H1 (cell line): Measurements from ENCODE around the gene ROBO2. TPM values are rescaled to one million over a fixed set of nuclear protein-coding genes. Genes with fewer than 3 reads are reported as not detected.

ENCODE experiments used
- CTCF ChIA-PET: fragments of 300-600 bp; sonication (Branson Sonifier 250); formaldehyde crosslinking; loops from one replicate; lab custom pipeline; 2021; ENCODE audit not compliant: partially characterized antibody; lab: Charles Lee
- POLR2A ChIA-PET: fragments of 300-600 bp; sonication (Branson Sonifier 250); formaldehyde crosslinking; loops from one replicate; lab custom pipeline; 2021; ENCODE audit warnings: inconsistent platforms; ENCODE audit not compliant: partially characterized antibody; lab: Charles Lee
- DNase-seq, 2 experiments: peaks; one replicate each; pipeline versions ENCODE4 v3.0.0 to v3.0.0-alpha.2; 2010 to 2022; ENCODE audit warnings: low spot score in 2 of 2, low read depth in 1 of 2, mixed read lengths in 1 of 2
- FAIRE-seq: peaks from 2 replicates; lab custom pipeline; 2011; peaks lifted over from hg19 to GRCh38; lab: Jason Lieb, UNC
- H2AFZ ChIP-seq: 2 replicates; pipeline ENCODE4 v1.8.1; 2012; ENCODE audit warnings: low read length, inconsistent platforms
- H2AK5ac ChIP-seq: 2 replicates; pipeline ENCODE4 v1.6.1; 2013; ENCODE audit warnings: low read depth, low read length
- H2BK120ac ChIP-seq: replicated peaks from 2 replicates; pipeline ENCODE3; 2013; ENCODE audit warnings: low read depth, low read length, inconsistent platforms
- H2BK12ac ChIP-seq: 2 replicates; pipeline ENCODE4 v1.6.1; 2013; ENCODE audit warnings: low read depth, low read length
- H2BK15ac ChIP-seq: 2 replicates; pipeline ENCODE4 v1.6.1; 2013; ENCODE audit warnings: low read length
- H2BK20ac ChIP-seq: 2 replicates; pipeline ENCODE4 v1.6.1; 2013; ENCODE audit warnings: low read length
- H2BK5ac ChIP-seq: 2 replicates; pipeline ENCODE4 v1.6.1; 2013; ENCODE audit warnings: low read depth, low read length
- H3K14ac ChIP-seq: 2 replicates; pipeline ENCODE4 v1.6.1; 2013; ENCODE audit warnings: inconsistent platforms; ENCODE audit not compliant: insufficient read length
- H3K18ac ChIP-seq: 2 replicates; pipeline ENCODE4 v1.6.1; 2013; ENCODE audit warnings: low read length; ENCODE audit errors: extremely low read depth
- H3K23ac ChIP-seq: 2 replicates; pipeline ENCODE4 v1.6.1; 2013; ENCODE audit warnings: inconsistent platforms; ENCODE audit not compliant: insufficient read length
- H3K23me2 ChIP-seq: 2 replicates; pipeline ENCODE4 v1.6.1; 2013; ENCODE audit warnings: low read depth, low read length
- H3K27ac ChIP-seq: 2 replicates; pipeline ENCODE4 v1.6.1; 2011; ENCODE audit warnings: low read depth, low read length, inconsistent platforms
- H3K27me3 ChIP-seq, 4 experiments: replicated peaks in 1 of 4; 1 replicate in 1 of 4; 2 replicates in 3 of 4; pipeline versions ENCODE4 v1.6.1 to v1.8.1; 2011 to 2013; ENCODE audit warnings: low read length in 3 of 4, mild to moderate bottlenecking in 3 of 4, inconsistent platforms in 2 of 4, mixed read lengths in 2 of 4, moderate library complexity in 1 of 4; ENCODE audit not compliant: control insufficient read depth in 3 of 4, insufficient read depth in 3 of 4; ENCODE audit errors: extremely low read depth in 1 of 4
- H3K36me3 ChIP-seq, 4 experiments: 2 replicates each; pipeline versions ENCODE4 v1.6.1 to v1.8.1; 2011 to 2013; ENCODE audit warnings: mild to moderate bottlenecking in 4 of 4, low read length in 3 of 4, moderate library complexity in 2 of 4, control low read depth in 1 of 4, inconsistent platforms in 1 of 4; ENCODE audit not compliant: insufficient read depth in 4 of 4, control insufficient read depth in 2 of 4
- H3K4ac ChIP-seq: replicated peaks from 2 replicates; pipeline ENCODE3; 2013; ENCODE audit warnings: low read length, low read depth, mixed read lengths, inconsistent platforms; ENCODE audit not compliant: insufficient read length
- H3K4me1 ChIP-seq, 4 experiments: replicated peaks in 1 of 4; 1 replicate in 1 of 4; 2 replicates in 3 of 4; pipeline versions ENCODE4 v1.6.1 to v1.8.1; 2011 to 2013; ENCODE audit warnings: low read length in 3 of 4, inconsistent platforms in 2 of 4, mixed read lengths in 1 of 4; ENCODE audit not compliant: insufficient read depth in 4 of 4, control insufficient read depth in 3 of 4
- H3K4me2 ChIP-seq, 2 experiments: 2 replicates each; pipeline versions ENCODE4 v1.6.1 to v1.8.1; 2011 to 2013; ENCODE audit warnings: low read depth in 2 of 2, low read length in 2 of 2, control low read depth in 1 of 2, inconsistent platforms in 1 of 2, mild to moderate bottlenecking in 1 of 2; ENCODE audit not compliant: insufficient read depth in 1 of 2
- H3K4me3 ChIP-seq, 4 experiments: fragments of 200-600, 300-600 bp in 1 of 4; sonication (generic), shearing (Covaris generic), sonication (Bioruptor Twin) in 1 of 4; 2 replicates each; pipeline versions ENCODE4 v1.5.1 to v1.8.1; 2011 to 2016; ENCODE audit warnings: low read length in 4 of 4, low read depth in 3 of 4, control low read depth in 2 of 4, inconsistent platforms in 2 of 4, mild to moderate bottlenecking in 2 of 4, mixed read lengths in 1 of 4, moderate library complexity in 1 of 4; ENCODE audit not compliant: insufficient read depth in 2 of 4; ENCODE audit errors: extremely low read depth in 1 of 4
- H3K56ac ChIP-seq: replicated peaks from 2 replicates; pipeline ENCODE3; 2013; ENCODE audit warnings: low read depth, mild to moderate bottlenecking, mixed read lengths, low read length, inconsistent platforms; ENCODE audit not compliant: insufficient read length
- H3K79me1 ChIP-seq: 2 replicates; pipeline ENCODE4 v1.6.1; 2013; ENCODE audit warnings: low read depth, low read length, control low read depth
- H3K79me2 ChIP-seq, 2 experiments: 2 replicates each; pipeline versions ENCODE4 v1.6.1 to v1.8.1; 2012 to 2013; ENCODE audit warnings: low read length in 2 of 2, mild to moderate bottlenecking in 2 of 2, inconsistent platforms in 1 of 2; ENCODE audit not compliant: insufficient read depth in 2 of 2, control insufficient read depth in 1 of 2
- H3K9ac ChIP-seq, 4 experiments: replicated peaks in 1 of 4; 1 replicate in 1 of 4; 2 replicates in 3 of 4; pipeline versions ENCODE4 v1.6.1 to v1.8.1; 2011 to 2013; ENCODE audit warnings: low read depth in 3 of 4, low read length in 3 of 4, control low read depth in 2 of 4, mild to moderate bottlenecking in 2 of 4, moderate library complexity in 2 of 4, inconsistent platforms in 1 of 4; ENCODE audit errors: extremely low read depth in 1 of 4
- H3K9me3 ChIP-seq, 2 experiments: 2 replicates each; pipeline versions ENCODE4 v1.6.1 to v1.8.1; 2012 to 2013; ENCODE audit warnings: mild to moderate bottlenecking in 2 of 2, moderate library complexity in 2 of 2, control low read depth in 1 of 2, inconsistent platforms in 1 of 2, low read depth in 1 of 2, low read length in 1 of 2, mixed read lengths in 1 of 2; ENCODE audit not compliant: insufficient read depth in 2 of 2
- H4K20me1 ChIP-seq, 2 experiments: replicated peaks in 1 of 2; 2 replicates each; pipeline versions ENCODE3 to v1.8.1; 2011 to 2013; ENCODE audit warnings: inconsistent platforms in 2 of 2, low read length in 2 of 2, mild to moderate bottlenecking in 1 of 2; ENCODE audit not compliant: insufficient read depth in 2 of 2, control insufficient read depth in 1 of 2
- H4K5ac ChIP-seq: 2 replicates; pipeline ENCODE4 v1.6.1; 2013; ENCODE audit warnings: low read length, low read depth, mixed read lengths, inconsistent platforms; ENCODE audit not compliant: insufficient read length
- H4K8ac ChIP-seq: 2 replicates; pipeline ENCODE4 v1.8.0; 2013; ENCODE audit warnings: mild to moderate bottlenecking, moderate library complexity, low read length, inconsistent platforms; ENCODE audit not compliant: insufficient read depth; ENCODE audit errors: extremely low read depth
- H4K91ac ChIP-seq: replicated peaks from 2 replicates; pipeline ENCODE3; 2013; ENCODE audit warnings: low read length, mixed read lengths, inconsistent platforms; ENCODE audit not compliant: insufficient read length
- ASH2L ChIP-seq: fragments of 200-600, 300-600 bp; sonication (generic); IDR thresholded peaks from one replicate; pipeline ENCODE4 v1.7.1; 2017; ENCODE audit warnings: low read length
- CTBP2 ChIP-seq: IDR thresholded peaks from 2 replicates; pipeline ENCODE4 v1.7.0; 2011; ENCODE audit warnings: borderline replicate concordance, mild to moderate bottlenecking, moderate library complexity, mixed read lengths, low read length; ENCODE audit not compliant: insufficient read depth, insufficient read length
- EP300 ChIP-seq, 2 experiments: IDR thresholded peaks; 1 replicate in 1 of 2; 2 replicates in 1 of 2; pipeline ENCODE4 v1.6.1; 2011 to 2012; ENCODE audit warnings: low read depth in 2 of 2, low read length in 2 of 2, mild to moderate bottlenecking in 2 of 2, borderline replicate concordance in 1 of 2, inconsistent platforms in 1 of 2, moderate library complexity in 1 of 2
- POLR2AphosphoS5 ChIP-seq: IDR thresholded peaks from 2 replicates; pipeline ENCODE4 v1.6.1; 2011; ENCODE audit warnings: low read depth, low read length
- RXRA ChIP-seq: IDR thresholded peaks from 2 replicates; pipeline ENCODE4 v1.6.1; 2011; ENCODE audit warnings: low read depth, mild to moderate bottlenecking, low read length, moderate library complexity; ENCODE audit not compliant: insufficient read depth
- SAP30 ChIP-seq: fragments of 300-600 bp; sonication (generic); IDR thresholded peaks from 2 replicates; pipeline ENCODE4 v1.7.1; 2012; ENCODE audit warnings: low read length, moderate library complexity, mild to moderate bottlenecking, inconsistent platforms; ENCODE audit not compliant: insufficient read depth, insufficient replicate concordance
- SIRT6 ChIP-seq: IDR thresholded peaks from one replicate; pipeline ENCODE4 v1.7.1; 2012; ENCODE audit warnings: low read length, inconsistent platforms
- SP4 ChIP-seq: IDR thresholded peaks from 2 replicates; pipeline ENCODE4 v1.6.1; 2012; ENCODE audit warnings: low read length, inconsistent platforms
- SRF ChIP-seq: IDR thresholded peaks from 2 replicates; pipeline ENCODE4 v1.6.1; 2011; ENCODE audit warnings: mild to moderate bottlenecking, low read depth, low read length, moderate library complexity
- TCF12 ChIP-seq: IDR thresholded peaks from 2 replicates; pipeline ENCODE4 v1.6.1; 2011; ENCODE audit warnings: low read depth, mild to moderate bottlenecking, low read length
- ZNF274 ChIP-seq: IDR thresholded peaks from 2 replicates; pipeline ENCODE4 v1.7.0; 2012; ENCODE audit warnings: low read length, borderline replicate concordance; ENCODE audit errors: extremely low read depth
- WGBS, 2 experiments: shearing (Covaris generic) in 1 of 2; methylation state at CpG; one replicate each; pipeline versions ENCODE4 v1.1.6 to v1.1.7; 2013 to 2015; ENCODE audit warnings: low lambda C conversion rate in 2 of 2, mixed read lengths in 2 of 2, inconsistent platforms in 1 of 2, low coverage in 1 of 2, missing lambda C conversion rate in 1 of 2; ENCODE audit not compliant: insufficient replicate concordance in 2 of 2, insufficient coverage in 1 of 2, insufficient read length in 1 of 2; ENCODE audit errors: extremely low coverage in 1 of 2, missing lambda C conversion rate in 1 of 2; 5-methylcytosine and 5-hydroxymethylcytosine counted together
- polyA plus RNA-seq, 7 experiments: library from polyadenylated mRNA; depleted of rRNA in 3 of 7; stranded (reverse) in 5 of 7; unstranded in 2 of 7; fragments of >200 nt in 5 of 7; fragments of 200-250 nt in 2 of 7; gene quantifications; 1 replicate in 5 of 7; 2 replicates in 1 of 7; 4 replicates in 1 of 7; pipeline versions ENCODE4 v1.2.1 to v1.2.3, GENCODE V29; 2011 to 2013; ENCODE audit warnings: missing spikeins in 2 of 7, mixed read lengths in 2 of 7
- total RNA-seq: library from RNA; stranded (reverse); fragmentation: NEBNext Ultra II Directional; extraction: Animal tissue kit (Norgen Biotek cat#: 25700); gene quantifications from 2 replicates; pipeline ENCODE4 v1.2.1, GENCODE V29; 2021

The ROBO2 gene
- total and polyA plus RNA-seq, 2 of the 8 experiments (the other 6 are each of a cell fraction or from before 2014, with no cell fraction given): 1.5 to 2.9 TPM

GRCh38 chr3:77247061-77247460 lies 207.2 kb downstream of the ROBO2 start:
- H3K23ac ChIP-seq: no peak overlapping the region
- H3K4ac ChIP-seq: no peak overlapping the region
- H2BK12ac ChIP-seq: no peak overlapping the region
- DNase-seq (no peak), FAIRE-seq (no peak)
- no peak overlapping the region for H4K5ac ChIP-seq
- TF ChIP-seq ASH2L: no peak
- TF ChIP-seq SRF: no peak
- no peak for TF ChIP-seq ZNF274
- no peak for TF ChIP-seq EP300 (IDR thresholded peaks at IDR 0.05; ENCODE audit: borderline replicate concordance in 1 of 2, low read depth in 2 of 2, low read length in 2 of 2)
- TF ChIP-seq TCF12: no peak
- TF ChIP-seq SIRT6: no peak
- no peak for TF ChIP-seq POLR2AphosphoS5
- TF ChIP-seq CTBP2: no peak
- TF ChIP-seq RXRA: no peak
- TF ChIP-seq SP4: no peak
- no peak for TF ChIP-seq SAP30
- no peak overlapping the region for H3K4me2 ChIP-seq
- no peaks in the 10 kb centered on the region for H3K36me3 ChIP-seq
- no peak overlapping the region for H4K8ac ChIP-seq
- H2BK5ac ChIP-seq: no peak overlapping the region
- WGBS, 2 experiments: 82% methylated on average over 6 of the region's 6 CpGs; no CpG with 5 or more reads in 1 of the 2 experiments
- no peak overlapping the region for H3K9ac ChIP-seq
- H2AK5ac ChIP-seq: no peak overlapping the region
- peaks cover 1% of the 10 kb centered on the region; the same call in 1 of the 2 replicates for H3K23me2 ChIP-seq
- ChIA-PET POLR2A (interaction anchor here (1.5 kb wide), 1 partner anchor 10 kb away, joined by 4 read pairs; no protein-coding TSS in a partner anchor), CTCF (interaction anchor here (1.0 to 2.6 kb wide), 5 partner anchors 10 to 208 kb away, joined by 4 to 8 read pairs (median 6); no protein-coding TSS in a partner anchor)
- no peaks in the 10 kb centered on the region for H4K20me1 ChIP-seq
- no peak overlapping the region for H2BK15ac ChIP-seq
- H3K56ac ChIP-seq: no peak overlapping the region
- no peak overlapping the region for H3K4me3 ChIP-seq
- H3K18ac ChIP-seq: no peak overlapping the region
- H2AFZ ChIP-seq: no peak overlapping the region
- H4K91ac ChIP-seq: no peak overlapping the region
- H2BK20ac ChIP-seq: no peak overlapping the region
- H3K79me1 ChIP-seq: no peaks in the 10 kb centered on the region
- H2BK120ac ChIP-seq: no peak overlapping the region
- H3K27ac ChIP-seq: no peak overlapping the region
- no peaks in the 10 kb centered on the region for H3K27me3 ChIP-seq
- H3K4me1 ChIP-seq: peaks cover 0 to 2% (median 0%) of the 10 kb centered on the region in 4 experiments; a peak in 1 of 7 replicates
- H3K9me3 ChIP-seq: no peaks in the 10 kb centered on the region; a peak in 1 of 4 replicates
- H3K79me2 ChIP-seq: no peaks in the 10 kb centered on the region
- H3K14ac ChIP-seq: no peak overlapping the region
